ENCODE results near the gene EP400.

The EP400 gene

DNA sequence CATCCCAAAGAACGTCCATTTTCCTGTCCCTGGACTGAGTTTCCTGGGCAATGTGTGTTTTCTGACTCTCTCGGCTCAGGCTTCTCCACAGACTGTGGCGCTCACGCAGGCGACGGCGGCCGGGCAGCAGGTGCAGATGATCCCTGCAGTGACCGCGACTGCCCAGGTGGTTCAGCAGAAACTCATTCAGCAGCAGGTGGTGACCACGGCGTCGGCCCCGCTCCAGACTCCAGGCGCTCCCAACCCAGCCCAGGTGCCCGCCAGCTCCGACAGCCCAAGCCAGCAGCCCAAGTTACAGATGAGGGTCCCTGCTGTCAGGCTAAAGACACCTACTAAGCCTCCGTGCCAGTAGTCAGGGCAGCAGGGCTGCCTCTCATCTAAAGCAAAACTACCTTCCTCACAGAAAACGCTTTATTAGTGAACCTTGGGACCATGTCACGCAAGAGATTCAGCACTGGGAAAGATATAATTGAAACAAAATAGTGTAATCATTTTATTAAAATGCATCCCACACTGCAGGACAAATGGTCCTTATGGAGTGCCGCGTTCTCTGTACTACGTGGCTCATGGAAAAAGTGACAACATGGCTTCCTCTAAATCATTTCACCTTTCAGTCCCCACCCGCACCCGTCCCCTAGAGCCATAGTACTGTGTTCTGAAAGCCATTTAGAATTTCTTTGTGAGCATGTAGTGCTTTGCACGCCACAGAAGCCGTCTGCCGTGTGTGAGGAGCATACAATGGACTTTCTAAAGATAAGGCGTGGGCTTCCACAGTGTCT, 127.8 kb downstream of the EP400 start:
- no peak overlapping the region for H4K91ac ChIP-seq (ENCODE audit: low read depth, low read length, poor library complexity)
- WGBS, 2 donors (ENCODE audit: extremely low coverage in 2 of 2, insufficient read length in 2 of 2, insufficient replicate concordance in 1 of 2), result no CpG with 5 or more reads among the region's 29 CpGs

DNA sequence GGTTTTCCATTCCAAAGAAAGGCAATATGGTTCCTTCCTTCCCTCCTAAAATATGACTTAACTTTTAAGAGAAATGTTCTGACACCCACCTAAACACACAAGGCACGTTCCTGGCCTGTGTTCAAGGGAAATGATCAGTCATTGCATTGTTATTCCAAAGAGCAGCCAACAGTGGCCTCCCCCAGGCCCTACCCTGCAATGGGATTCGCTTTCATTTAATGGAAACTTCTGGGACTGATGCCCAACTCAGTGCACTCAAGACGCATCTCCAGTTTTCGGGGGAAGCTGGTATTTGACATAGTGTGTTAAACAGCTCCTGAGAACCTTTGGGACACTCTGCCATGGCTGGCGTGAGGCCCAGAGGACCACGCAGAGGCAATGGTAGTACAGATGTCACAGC, 128.4 kb downstream of the EP400 start:
- Histone ChIP-seq H3K4me1 (ENCODE audit: control insufficient read depth in 2 of 2, insufficient read depth in 1 of 2, low read depth in 1 of 2, low read length in 2 of 2) (no peaks in the 10 kb centered on the region), H2BK120ac (ENCODE audit: low read depth, low read length) (no peak overlapping the region), H3K18ac (ENCODE audit: low read length) (no peak overlapping the region), H3K23ac (ENCODE audit: low read depth, low read length, poor library complexity) (no peak overlapping the region), H3K14ac (ENCODE audit: low read length) (no peak overlapping the region), H2AFZ (ENCODE audit: low read length) (no peak overlapping the region), H3K4me2 (ENCODE audit: insufficient read depth, low read length, poor library complexity, severe bottlenecking) (no peak overlapping the region), H3K4me3 (ENCODE audit: low read length in 2 of 2) (no peak overlapping the region), H3K27ac (replicated peaks; ENCODE audit: low read length) (no peak overlapping the region), H2AK5ac (ENCODE audit: low read depth, low read length) (no peak overlapping the region), H3K9me3 (replicated peaks in 1 of 2; ENCODE audit: control insufficient read depth in 2 of 2, insufficient read depth in 1 of 2, low read depth in 1 of 2, low read length in 2 of 2) (no peaks in the 10 kb centered on the region), H3K79me1 (ENCODE audit: low read depth, low read length) (no peaks in the 10 kb centered on the region), H3K27me3 (ENCODE audit: control insufficient read depth in 3 of 3, insufficient read depth in 3 of 3, low read depth in 1 of 3, low read length in 3 of 3) (no peaks in the 10 kb centered on the region), H4K8ac (ENCODE audit: low read depth, low read length) (no peak overlapping the region), H2BK12ac (ENCODE audit: low read length) (no peak overlapping the region), H4K91ac (ENCODE audit: low read depth, low read length, poor library complexity) (no peak overlapping the region), H3K9ac (ENCODE audit: low read depth, low read length, poor library complexity) (no peak overlapping the region), H2BK15ac (ENCODE audit: low read length) (no peak overlapping the region), H3K36me3 (replicated peaks in 1 of 2; ENCODE audit: control insufficient read depth in 2 of 2, insufficient read depth in 2 of 2, low read length in 2 of 2) (peaks cover 31 to 76% of the 10 kb centered on the region in 2 donors), H3K4ac (ENCODE audit: low read length) (no peak overlapping the region), H2BK5ac (ENCODE audit: low read length) (no peak overlapping the region)
- no peak for DNase-seq (ENCODE audit: low spot score)
- WGBS, 2 donors (ENCODE audit: extremely low coverage in 2 of 2, insufficient read length in 2 of 2, insufficient replicate concordance in 1 of 2), result no CpG with 5 or more reads among the region's 6 CpGs

More for the DNA sequence above, 127.8 kb downstream of the EP400 start:
- no peak overlapping the region for H2AFZ ChIP-seq (ENCODE audit: low read length)
- no peak overlapping the region for H3K9ac ChIP-seq (ENCODE audit: low read depth, low read length, poor library complexity)
- H2BK120ac ChIP-seq (ENCODE audit: low read depth, low read length), result no peak overlapping the region
- no peaks in the 10 kb centered on the region for H3K27me3 ChIP-seq (ENCODE audit: control insufficient read depth in 3 of 3, insufficient read depth in 3 of 3, low read depth in 1 of 3, low read length in 3 of 3)
- H4K8ac ChIP-seq (ENCODE audit: low read depth, low read length), result no peak overlapping the region
- H3K9me3 ChIP-seq (replicated peaks in 1 of 2; ENCODE audit: control insufficient read depth in 2 of 2, insufficient read depth in 1 of 2, low read depth in 1 of 2, low read length in 2 of 2), result no peaks in the 10 kb centered on the region
- H2BK12ac ChIP-seq (ENCODE audit: low read length), result no peak overlapping the region
- no peak overlapping the region for H3K18ac ChIP-seq (ENCODE audit: low read length)
- no peak overlapping the region for H2AK5ac ChIP-seq (ENCODE audit: low read depth, low read length)
- H3K4me2 ChIP-seq (ENCODE audit: insufficient read depth, low read length, poor library complexity, severe bottlenecking), result no peak overlapping the region
- no peak overlapping the region for H3K4ac ChIP-seq (ENCODE audit: low read length)
- H3K79me1 ChIP-seq (ENCODE audit: low read depth, low read length), result no peaks in the 10 kb centered on the region
- DNase-seq (ENCODE audit: low spot score), result no peak
- no peak overlapping the region for H3K27ac ChIP-seq (replicated peaks; ENCODE audit: low read length)
- no peak overlapping the region for H2BK5ac ChIP-seq (ENCODE audit: low read length)
- H3K4me3 ChIP-seq (ENCODE audit: low read length in 2 of 2), result no peak overlapping the region
- H3K36me3 ChIP-seq (replicated peaks in 1 of 2; ENCODE audit: control insufficient read depth in 2 of 2, insufficient read depth in 2 of 2, low read length in 2 of 2), result peaks cover 31 to 82% of the 10 kb centered on the region in 2 donors
- no peak overlapping the region for H3K14ac ChIP-seq (ENCODE audit: low read length)
- H3K4me1 ChIP-seq (ENCODE audit: control insufficient read depth in 2 of 2, insufficient read depth in 1 of 2, low read depth in 1 of 2, low read length in 2 of 2), result no peaks in the 10 kb centered on the region
- no peak overlapping the region for H3K23ac ChIP-seq (ENCODE audit: low read depth, low read length, poor library complexity)
- no peak overlapping the region for H2BK15ac ChIP-seq (ENCODE audit: low read length)

DNA sequence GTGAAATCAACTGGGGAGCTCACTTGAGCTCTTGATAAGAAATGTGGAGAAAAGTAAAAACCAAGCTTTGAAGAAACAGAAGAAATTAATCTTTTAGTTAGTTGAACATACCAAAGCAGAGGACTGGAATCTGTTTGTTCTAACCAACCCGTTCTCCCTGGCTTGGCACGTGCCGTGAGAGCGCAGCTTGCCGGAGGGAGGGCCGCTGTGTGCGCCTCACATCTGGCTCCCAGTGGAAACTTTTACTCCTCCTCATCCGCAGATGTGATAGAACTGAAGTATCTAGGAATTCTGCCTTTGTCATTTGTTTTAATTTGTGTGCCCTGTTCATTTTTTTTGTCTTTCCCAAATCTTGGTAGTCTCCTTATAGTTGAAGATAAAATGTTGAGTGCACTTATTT, 129.5 kb downstream of the EP400 start:
- H3K4ac ChIP-seq (ENCODE audit: low read length), result no peak overlapping the region

DNA sequence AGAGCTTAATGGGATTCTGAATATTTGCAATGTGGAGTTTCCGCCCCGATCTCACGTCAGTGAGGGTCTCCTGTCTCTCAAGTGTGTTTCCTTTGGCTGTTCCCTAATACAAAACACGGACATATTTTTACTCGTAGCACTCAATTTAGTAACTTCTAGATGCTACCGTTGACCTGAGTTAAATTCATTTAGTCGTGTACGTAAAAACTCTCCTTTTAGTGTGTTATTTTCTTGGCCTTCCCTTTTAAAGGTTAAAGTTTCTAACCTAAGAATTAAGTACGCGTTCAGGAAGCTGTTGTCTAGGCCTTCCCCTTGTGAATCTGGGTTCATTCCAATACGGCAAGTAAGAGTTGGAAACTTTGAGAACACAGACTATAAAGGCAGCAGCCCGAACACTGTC, 130.0 kb downstream of the EP400 start:
- no peak for DNase-seq (ENCODE audit: low spot score)
- no CpG with 5 or more reads among the region's 12 CpGs for WGBS, 2 donors (ENCODE audit: extremely low coverage in 2 of 2, insufficient read length in 2 of 2, insufficient replicate concordance in 1 of 2)
- Histone ChIP-seq H2BK15ac (ENCODE audit: low read length) (no peak overlapping the region), H3K23ac (ENCODE audit: low read depth, low read length, poor library complexity) (no peak overlapping the region), H3K27me3 (ENCODE audit: control insufficient read depth in 3 of 3, insufficient read depth in 3 of 3, low read depth in 1 of 3, low read length in 3 of 3) (no peaks in the 10 kb centered on the region), H2AFZ (ENCODE audit: low read length) (no peak overlapping the region), H3K4ac (ENCODE audit: low read length) (no peak overlapping the region), H3K14ac (ENCODE audit: low read length) (no peak overlapping the region), H3K18ac (ENCODE audit: low read length) (no peak overlapping the region), H2BK12ac (ENCODE audit: low read length) (no peak overlapping the region), H3K36me3 (replicated peaks in 1 of 2; ENCODE audit: control insufficient read depth in 2 of 2, insufficient read depth in 2 of 2, low read length in 2 of 2) (peaks cover 29 to 62% of the 10 kb centered on the region in 2 donors), H2AK5ac (ENCODE audit: low read depth, low read length) (no peak overlapping the region), H3K4me3 (ENCODE audit: low read length in 2 of 2) (no peak overlapping the region), H3K79me1 (ENCODE audit: low read depth, low read length) (no peaks in the 10 kb centered on the region), H2BK120ac (ENCODE audit: low read depth, low read length) (no peak overlapping the region), H3K9me3 (replicated peaks in 1 of 2; ENCODE audit: control insufficient read depth in 2 of 2, insufficient read depth in 1 of 2, low read depth in 1 of 2, low read length in 2 of 2) (no peaks in the 10 kb centered on the region), H2BK5ac (ENCODE audit: low read length) (no peak overlapping the region), H3K9ac (ENCODE audit: low read depth, low read length, poor library complexity) (no peak overlapping the region), H3K4me1 (ENCODE audit: control insufficient read depth in 2 of 2, insufficient read depth in 1 of 2, low read depth in 1 of 2, low read length in 2 of 2) (peaks cover 3% of the 10 kb centered on the region in 2 donors), H4K8ac (ENCODE audit: low read depth, low read length) (no peak overlapping the region), H4K91ac (ENCODE audit: low read depth, low read length, poor library complexity) (no peak overlapping the region), H3K27ac (replicated peaks; ENCODE audit: low read length) (no peak overlapping the region), H3K4me2 (ENCODE audit: insufficient read depth, low read length, poor library complexity, severe bottlenecking) (no peak overlapping the region)

More for the DNA sequence above, 129.5 kb downstream of the EP400 start:
- Histone ChIP-seq H3K36me3 (replicated peaks in 1 of 2; ENCODE audit: control insufficient read depth in 2 of 2, insufficient read depth in 2 of 2, low read length in 2 of 2) (peaks cover 30 to 67% of the 10 kb centered on the region in 2 donors), H3K27ac (replicated peaks; ENCODE audit: low read length) (no peak overlapping the region), H3K14ac (ENCODE audit: low read length) (no peak overlapping the region), H3K23ac (ENCODE audit: low read depth, low read length, poor library complexity) (no peak overlapping the region), H2BK12ac (ENCODE audit: low read length) (no peak overlapping the region), H2BK15ac (ENCODE audit: low read length) (no peak overlapping the region), H3K4me2 (ENCODE audit: insufficient read depth, low read length, poor library complexity, severe bottlenecking) (no peak overlapping the region), H4K91ac (ENCODE audit: low read depth, low read length, poor library complexity) (no peak overlapping the region), H2AK5ac (ENCODE audit: low read depth, low read length) (no peak overlapping the region), H3K18ac (ENCODE audit: low read length) (no peak overlapping the region), H2BK120ac (ENCODE audit: low read depth, low read length) (no peak overlapping the region), H2AFZ (ENCODE audit: low read length) (no peak overlapping the region), H3K9me3 (replicated peaks in 1 of 2; ENCODE audit: control insufficient read depth in 2 of 2, insufficient read depth in 1 of 2, low read depth in 1 of 2, low read length in 2 of 2) (no peaks in the 10 kb centered on the region), H3K4me1 (ENCODE audit: control insufficient read depth in 2 of 2, insufficient read depth in 1 of 2, low read depth in 1 of 2, low read length in 2 of 2) (peaks cover 3% of the 10 kb centered on the region in 2 donors), H3K4me3 (ENCODE audit: low read length in 2 of 2) (no peak overlapping the region), H4K8ac (ENCODE audit: low read depth, low read length) (no peak overlapping the region), H2BK5ac (ENCODE audit: low read length) (no peak overlapping the region), H3K79me1 (ENCODE audit: low read depth, low read length) (no peaks in the 10 kb centered on the region), H3K9ac (ENCODE audit: low read depth, low read length, poor library complexity) (no peak overlapping the region), H3K27me3 (ENCODE audit: control insufficient read depth in 3 of 3, insufficient read depth in 3 of 3, low read depth in 1 of 3, low read length in 3 of 3) (no peaks in the 10 kb centered on the region)
- no peak for DNase-seq (ENCODE audit: low spot score)
- WGBS, 2 donors (ENCODE audit: extremely low coverage in 2 of 2, insufficient read length in 2 of 2, insufficient replicate concordance in 1 of 2), result no CpG with 5 or more reads among the region's 8 CpGs
